Ishikawa (cell line): Measurements from ENCODE around the gene CYTH4.

ENCODE experiments used
- CREB1 ChIP-seq: IDR thresholded peaks from 2 replicates; pipeline ENCODE4 v1.6.1; 2012; ENCODE audit warnings: low read depth
- EGR1 ChIP-seq: IDR thresholded peaks from 2 replicates; pipeline ENCODE4 v1.6.1; 2012
- EP300 ChIP-seq: IDR thresholded peaks from 2 replicates; pipeline ENCODE4 v1.6.1; 2012; ENCODE audit warnings: borderline replicate concordance
- NFIC ChIP-seq: IDR thresholded peaks from 2 replicates; pipeline ENCODE4 v1.6.1; 2012
- RAD21 ChIP-seq: IDR thresholded peaks from 2 replicates; pipeline ENCODE4 v1.6.1; 2012; ENCODE audit warnings: low read depth
- TAF1 ChIP-seq: IDR thresholded peaks from 2 replicates; pipeline ENCODE4 v1.6.1; 2012; ENCODE audit warnings: low read depth, mild to moderate bottlenecking
- TCF12 ChIP-seq: IDR thresholded peaks from 2 replicates; pipeline ENCODE4 v1.6.1; 2012; ENCODE audit warnings: low read depth
- TEAD4 ChIP-seq: IDR thresholded peaks from 2 replicates; pipeline ENCODE4 v1.6.1; 2012
- YY1 ChIP-seq: IDR thresholded peaks from 2 replicates; pipeline ENCODE4 v1.6.1; 2012; ENCODE audit warnings: low read depth
- ZBTB7A ChIP-seq: IDR thresholded peaks from 2 replicates; pipeline ENCODE4 v1.6.1; 2012; ENCODE audit warnings: low read depth
- TF ChIP-seq, protein P1 (sequence below): IDR thresholded peaks from 2 replicates; pipeline ENCODE4 v1.6.1; 2012; ENCODE audit warnings: low read depth, mild to moderate bottlenecking
- TF ChIP-seq, protein P2 (sequence below): IDR thresholded peaks from 2 replicates; pipeline ENCODE4 v1.6.1; 2012

DNA sequence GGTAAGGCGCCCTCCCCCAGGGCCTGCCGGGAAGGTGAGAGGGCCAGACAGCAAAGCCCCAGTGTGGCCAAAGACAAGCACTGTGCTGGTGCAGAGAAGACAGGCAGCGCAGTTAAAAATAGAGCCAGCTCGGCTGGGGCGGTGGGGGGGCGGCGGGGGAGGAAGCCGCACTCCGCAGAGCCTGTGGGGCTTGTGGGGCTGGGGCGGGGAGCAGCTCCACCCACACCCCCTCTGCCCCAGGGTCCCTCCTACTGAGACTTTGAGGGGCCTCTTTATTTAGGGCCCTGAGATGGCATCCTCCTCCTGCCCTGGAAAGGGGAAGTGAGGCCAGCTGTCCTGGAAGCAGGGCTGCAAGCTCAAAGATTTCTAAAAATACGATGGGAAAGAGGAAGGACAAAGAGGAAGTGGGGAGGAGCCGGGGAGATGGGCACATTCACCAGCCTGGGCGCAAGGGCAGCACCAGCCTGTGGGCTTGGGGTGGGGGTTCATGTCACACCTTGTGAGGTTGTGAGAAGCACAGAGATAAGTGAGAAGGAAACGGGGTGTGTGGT lies 2.6 kb downstream of the CYTH4 start:
- TF ChIP-seq CREB1: no peak
- TF ChIP-seq NFIC: no peak
- no peak for TF ChIP-seq EGR1
- TF ChIP-seq, protein P1, sequence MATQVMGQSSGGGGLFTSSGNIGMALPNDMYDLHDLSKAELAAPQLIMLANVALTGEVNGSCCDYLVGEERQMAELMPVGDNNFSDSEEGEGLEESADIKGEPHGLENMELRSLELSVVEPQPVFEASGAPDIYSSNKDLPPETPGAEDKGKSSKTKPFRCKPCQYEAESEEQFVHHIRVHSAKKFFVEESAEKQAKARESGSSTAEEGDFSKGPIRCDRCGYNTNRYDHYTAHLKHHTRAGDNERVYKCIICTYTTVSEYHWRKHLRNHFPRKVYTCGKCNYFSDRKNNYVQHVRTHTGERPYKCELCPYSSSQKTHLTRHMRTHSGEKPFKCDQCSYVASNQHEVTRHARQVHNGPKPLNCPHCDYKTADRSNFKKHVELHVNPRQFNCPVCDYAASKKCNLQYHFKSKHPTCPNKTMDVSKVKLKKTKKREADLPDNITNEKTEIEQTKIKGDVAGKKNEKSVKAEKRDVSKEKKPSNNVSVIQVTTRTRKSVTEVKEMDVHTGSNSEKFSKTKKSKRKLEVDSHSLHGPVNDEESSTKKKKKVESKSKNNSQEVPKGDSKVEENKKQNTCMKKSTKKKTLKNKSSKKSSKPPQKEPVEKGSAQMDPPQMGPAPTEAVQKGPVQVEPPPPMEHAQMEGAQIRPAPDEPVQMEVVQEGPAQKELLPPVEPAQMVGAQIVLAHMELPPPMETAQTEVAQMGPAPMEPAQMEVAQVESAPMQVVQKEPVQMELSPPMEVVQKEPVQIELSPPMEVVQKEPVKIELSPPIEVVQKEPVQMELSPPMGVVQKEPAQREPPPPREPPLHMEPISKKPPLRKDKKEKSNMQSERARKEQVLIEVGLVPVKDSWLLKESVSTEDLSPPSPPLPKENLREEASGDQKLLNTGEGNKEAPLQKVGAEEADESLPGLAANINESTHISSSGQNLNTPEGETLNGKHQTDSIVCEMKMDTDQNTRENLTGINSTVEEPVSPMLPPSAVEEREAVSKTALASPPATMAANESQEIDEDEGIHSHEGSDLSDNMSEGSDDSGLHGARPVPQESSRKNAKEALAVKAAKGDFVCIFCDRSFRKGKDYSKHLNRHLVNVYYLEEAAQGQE: no peak
- TF ChIP-seq TAF1: no peak
- no peak for TF ChIP-seq RAD21
- TF ChIP-seq YY1: no peak
- TF ChIP-seq TEAD4: no peak
- TF ChIP-seq TCF12: no peak
- no peak for TF ChIP-seq EP300
- TF ChIP-seq, protein P2, sequence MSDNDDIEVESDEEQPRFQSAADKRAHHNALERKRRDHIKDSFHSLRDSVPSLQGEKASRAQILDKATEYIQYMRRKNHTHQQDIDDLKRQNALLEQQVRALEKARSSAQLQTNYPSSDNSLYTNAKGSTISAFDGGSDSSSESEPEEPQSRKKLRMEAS: no peak
- TF ChIP-seq ZBTB7A: no peak
